ENCODE measurements around the gene HMOX1.
"Not testable (repeated sequence)": the region's sequence is repeated elsewhere in the genome, so short reads cannot be mapped to it uniquely, and the experiment has no call there.

The HMOX1 gene

GRCh38 chr22:35354068-35354467, 26.8 kb upstream of the HMOX1 start:
- no peak overlapping the region for H3K4me3 ChIP-seq (ENCODE audit: low read depth, low read length)
- TF ChIP-seq MYC (IDR thresholded peaks at IDR 0.05; ENCODE audit: low read depth, low read length) (no peak), POLR2A (IDR thresholded peaks at IDR 0.05; ENCODE audit: extremely low read depth, insufficient read length) (no peak), MAX (IDR thresholded peaks at IDR 0.05; ENCODE audit: low read depth, low read length) (no peak)
- TF ChIP-seq, protein P1, sequence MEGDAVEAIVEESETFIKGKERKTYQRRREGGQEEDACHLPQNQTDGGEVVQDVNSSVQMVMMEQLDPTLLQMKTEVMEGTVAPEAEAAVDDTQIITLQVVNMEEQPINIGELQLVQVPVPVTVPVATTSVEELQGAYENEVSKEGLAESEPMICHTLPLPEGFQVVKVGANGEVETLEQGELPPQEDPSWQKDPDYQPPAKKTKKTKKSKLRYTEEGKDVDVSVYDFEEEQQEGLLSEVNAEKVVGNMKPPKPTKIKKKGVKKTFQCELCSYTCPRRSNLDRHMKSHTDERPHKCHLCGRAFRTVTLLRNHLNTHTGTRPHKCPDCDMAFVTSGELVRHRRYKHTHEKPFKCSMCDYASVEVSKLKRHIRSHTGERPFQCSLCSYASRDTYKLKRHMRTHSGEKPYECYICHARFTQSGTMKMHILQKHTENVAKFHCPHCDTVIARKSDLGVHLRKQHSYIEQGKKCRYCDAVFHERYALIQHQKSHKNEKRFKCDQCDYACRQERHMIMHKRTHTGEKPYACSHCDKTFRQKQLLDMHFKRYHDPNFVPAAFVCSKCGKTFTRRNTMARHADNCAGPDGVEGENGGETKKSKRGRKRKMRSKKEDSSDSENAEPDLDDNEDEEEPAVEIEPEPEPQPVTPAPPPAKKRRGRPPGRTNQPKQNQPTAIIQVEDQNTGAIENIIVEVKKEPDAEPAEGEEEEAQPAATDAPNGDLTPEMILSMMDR (IDR thresholded peaks at IDR 0.05; ENCODE audit: low read depth, low read length) = no peak
- DNase-seq (ENCODE audit: low read depth) = no peak

- TF ChIP-seq POLR2A (IDR thresholded peaks at IDR 0.05; ENCODE audit: extremely low read depth, insufficient read length) (no peak), MAX (IDR thresholded peaks at IDR 0.05; ENCODE audit: low read depth, low read length) (no peak), MYC (IDR thresholded peaks at IDR 0.05; ENCODE audit: low read depth, low read length) (no peak)
- TF ChIP-seq, protein P1 (IDR thresholded peaks at IDR 0.05; ENCODE audit: low read depth, low read length) = no peak
Observed at GRCh38 chr22:35357883-35358621, 22.8 kb upstream of the HMOX1 start.

GRCh38 chr22:35359380-35360065, 21.4 kb upstream of the HMOX1 start:
- DNase-seq (ENCODE audit: low read depth) = no peak
- no peak for TF ChIP-seq MAX (IDR thresholded peaks at IDR 0.05; ENCODE audit: low read depth, low read length)
- TF ChIP-seq, protein P1 (IDR thresholded peaks at IDR 0.05; ENCODE audit: low read depth, low read length) = no peak
- no peak for TF ChIP-seq POLR2A (IDR thresholded peaks at IDR 0.05; ENCODE audit: extremely low read depth, insufficient read length)
- TF ChIP-seq MYC (IDR thresholded peaks at IDR 0.05; ENCODE audit: low read depth, low read length) = no peak
- no peak overlapping the region for H3K4me3 ChIP-seq (ENCODE audit: low read depth, low read length)

More at GRCh38 chr22:35357883-35358621, 22.8 kb upstream of the HMOX1 start:
- DNase-seq (ENCODE audit: low read depth) = no peak
- H3K4me3 ChIP-seq (ENCODE audit: low read depth, low read length) = no peak overlapping the region

- DNase-seq (ENCODE audit: low read depth) = no peak
- TF ChIP-seq, protein P1 (IDR thresholded peaks at IDR 0.05; ENCODE audit: low read depth, low read length) = no peak
- TF ChIP-seq MYC (IDR thresholded peaks at IDR 0.05; ENCODE audit: low read depth, low read length) (no peak), POLR2A (IDR thresholded peaks at IDR 0.05; ENCODE audit: extremely low read depth, insufficient read length) (no peak), MAX (IDR thresholded peaks at IDR 0.05; ENCODE audit: low read depth, low read length) (no peak)
Observed at GRCh38 chr22:35361001-35361558, 19.8 kb upstream of the HMOX1 start.

GRCh38 chr22:35363566-35364086, 17.3 kb upstream of the HMOX1 start:
- DNase-seq (ENCODE audit: low read depth) = no peak
- no peak overlapping the region for H3K4me3 ChIP-seq (ENCODE audit: low read depth, low read length)
- TF ChIP-seq MYC (IDR thresholded peaks at IDR 0.05; ENCODE audit: low read depth, low read length) = no peak
- TF ChIP-seq, protein P1 (IDR thresholded peaks at IDR 0.05; ENCODE audit: low read depth, low read length) = no peak

More at GRCh38 chr22:35361001-35361558, 19.8 kb upstream of the HMOX1 start:
- H3K4me3 ChIP-seq (ENCODE audit: low read depth, low read length) = no peak overlapping the region

- DNase-seq (ENCODE audit: low read depth) = not testable (repeated sequence)
Observed at GRCh38 chr22:35364230-35364629, 16.7 kb upstream of the HMOX1 start.

More at GRCh38 chr22:35364230-35364629, 16.7 kb upstream of the HMOX1 start:
- H3K4me3 ChIP-seq (ENCODE audit: low read depth, low read length) = not testable (repeated sequence)

Data from NB4 (cell line).